ENCODE data around the gene NHLRC3.

GRCh38 chr13:39035799-39036198, 2.5 kb upstream of the NHLRC3 start:
- TF ChIP-seq CTCF (IDR thresholded peaks at IDR 0.05) (no peak), POLR2A (IDR thresholded peaks at IDR 0.05) (no peak), EP300 (IDR thresholded peaks at IDR 0.05) (no peak)
